T-helper 1 cell treated with Interleukin-12 subunit alpha and Interleukin-12 subunit beta and Interleukin-4 antibody, amounts not matched to agents 30 μg/mL and 1 μg/mL, for 36 hours (primary cell): ENCODE results near the gene LEFTY2.

Experiments
- H3K27ac Mint-ChIP-seq: one replicate; pipeline ENCODE4 v1.8.0; 2021; ENCODE audit warnings: mild to moderate bottlenecking, mixed read lengths
- H3K27me3 Mint-ChIP-seq: one replicate; pipeline ENCODE4 v1.8.0; 2021; ENCODE audit warnings: low read depth, mixed read lengths
- H3K36me3 Mint-ChIP-seq: one replicate; pipeline ENCODE4 v1.8.0; 2021; ENCODE audit warnings: low read depth, mixed read lengths
- H3K4me1 Mint-ChIP-seq: one replicate; pipeline ENCODE4 v1.8.0; 2021; ENCODE audit warnings: low read depth, mixed read lengths
- H3K4me3 Mint-ChIP-seq: one replicate; pipeline ENCODE4 v1.8.0; 2021; ENCODE audit warnings: mild to moderate bottlenecking, moderate library complexity, mixed read lengths
- H3K9me3 Mint-ChIP-seq: one replicate; pipeline ENCODE4 v1.8.0; 2021; ENCODE audit warnings: mixed read lengths

LEFTY2 gene

DNA sequence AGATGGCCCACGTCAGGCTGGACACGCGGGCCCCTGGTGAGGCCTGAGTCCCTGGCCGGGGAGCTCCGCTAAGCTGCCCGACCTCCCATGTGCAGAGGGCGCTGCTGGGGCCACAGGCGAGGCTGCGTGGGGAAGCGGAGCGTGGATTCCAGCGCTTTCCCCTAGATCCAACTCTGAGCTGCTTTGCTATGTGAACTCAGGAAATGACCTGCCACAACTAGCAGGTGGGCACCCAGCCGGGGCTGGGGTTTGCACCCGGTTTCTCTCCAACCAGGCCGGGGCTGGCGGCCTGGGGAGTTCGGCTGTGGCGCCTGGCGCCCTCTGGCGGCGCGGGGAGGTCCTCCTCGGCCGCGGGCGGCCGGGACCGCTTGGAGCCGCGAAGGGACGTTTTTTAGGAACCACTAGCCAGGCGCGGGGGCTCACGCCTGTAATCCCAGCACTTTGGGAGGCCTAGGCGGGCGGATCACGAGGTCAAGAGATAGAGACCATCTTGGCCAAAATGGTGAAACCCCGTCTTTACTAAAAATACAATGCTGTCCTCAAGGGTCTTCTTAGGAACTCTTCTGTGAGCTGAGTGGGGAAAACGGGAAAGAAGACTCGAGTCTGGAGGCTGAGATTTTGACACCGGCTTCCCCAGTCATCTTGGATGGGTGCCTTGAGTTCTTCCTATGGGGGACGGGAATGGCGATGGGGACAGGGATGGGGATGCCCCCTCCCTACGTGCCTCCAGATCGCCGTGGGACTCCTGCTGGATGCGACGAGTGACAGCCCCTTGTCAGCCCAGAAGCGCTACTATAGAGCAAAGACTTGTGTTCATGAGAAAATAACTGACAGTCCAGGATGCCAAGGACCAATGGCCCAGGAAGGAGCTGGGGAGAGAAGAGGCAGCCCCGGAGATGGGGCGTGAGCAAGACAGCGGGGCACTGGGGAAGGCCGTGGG, 29.6 kb downstream of the LEFTY2 start:
- H3K4me3 Mint-ChIP-seq = no peak overlapping the region
- H3K27ac Mint-ChIP-seq = no peak overlapping the region
- H3K27me3 Mint-ChIP-seq = peaks cover 9% of the 10 kb centered on the region
- peaks cover 12% of the 10 kb centered on the region for H3K4me1 Mint-ChIP-seq
- H3K9me3 Mint-ChIP-seq = no peaks in the 10 kb centered on the region
- peaks cover 15% of the 10 kb centered on the region for H3K36me3 Mint-ChIP-seq

DNA sequence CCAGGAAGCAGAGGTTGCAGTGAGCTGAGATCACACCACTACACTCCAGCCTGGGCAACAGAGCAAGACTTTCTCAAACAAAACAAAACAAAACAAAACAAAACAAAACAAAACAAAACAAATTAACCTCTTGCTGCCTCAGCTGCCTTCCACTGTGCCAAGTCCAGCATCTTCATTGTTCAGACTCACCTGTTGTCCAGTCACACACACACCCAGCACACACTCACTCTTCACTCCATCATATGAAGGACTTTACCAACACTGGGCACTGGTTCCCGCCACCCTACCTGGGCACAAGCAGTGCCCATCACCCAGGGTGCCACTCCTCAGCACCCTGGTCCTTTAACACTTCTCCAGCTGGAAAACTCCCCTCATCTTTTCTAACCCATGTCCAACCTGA, 31.5 kb downstream of the LEFTY2 start:
- no peaks in the 10 kb centered on the region for H3K9me3 Mint-ChIP-seq
- H3K27me3 Mint-ChIP-seq = peaks cover 20% of the 10 kb centered on the region
- no peak overlapping the region for H3K4me3 Mint-ChIP-seq
- H3K36me3 Mint-ChIP-seq = peaks cover 7% of the 10 kb centered on the region
- H3K27ac Mint-ChIP-seq = peak overlapping the region; percentile 2
- peaks cover 16% of the 10 kb centered on the region for H3K4me1 Mint-ChIP-seq

DNA sequence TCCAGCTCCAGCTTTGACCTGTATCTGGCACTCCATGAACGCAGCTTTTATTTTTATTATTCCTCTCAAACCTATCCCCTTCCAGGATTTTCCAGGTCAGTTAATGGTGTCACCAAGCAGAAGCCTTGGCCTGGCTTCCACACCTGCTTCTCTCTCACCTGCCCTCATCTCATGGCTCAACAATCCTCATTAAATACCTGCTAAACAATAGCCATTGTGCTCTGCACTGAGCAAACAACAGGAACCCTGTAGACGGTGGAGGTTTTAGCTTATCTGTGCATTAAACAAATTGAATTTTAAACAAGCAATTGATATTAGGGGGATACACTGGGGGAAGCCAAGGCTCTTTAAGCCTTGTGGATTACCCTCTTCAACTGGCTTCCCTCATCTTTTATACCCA, 32.2 kb downstream of the LEFTY2 start:
- peaks cover 7% of the 10 kb centered on the region for H3K36me3 Mint-ChIP-seq
- no peak overlapping the region for H3K27ac Mint-ChIP-seq
- H3K27me3 Mint-ChIP-seq = peaks cover 23% of the 10 kb centered on the region
- H3K9me3 Mint-ChIP-seq = no peaks in the 10 kb centered on the region
- H3K4me1 Mint-ChIP-seq = peaks cover 16% of the 10 kb centered on the region
- no peak overlapping the region for H3K4me3 Mint-ChIP-seq

DNA sequence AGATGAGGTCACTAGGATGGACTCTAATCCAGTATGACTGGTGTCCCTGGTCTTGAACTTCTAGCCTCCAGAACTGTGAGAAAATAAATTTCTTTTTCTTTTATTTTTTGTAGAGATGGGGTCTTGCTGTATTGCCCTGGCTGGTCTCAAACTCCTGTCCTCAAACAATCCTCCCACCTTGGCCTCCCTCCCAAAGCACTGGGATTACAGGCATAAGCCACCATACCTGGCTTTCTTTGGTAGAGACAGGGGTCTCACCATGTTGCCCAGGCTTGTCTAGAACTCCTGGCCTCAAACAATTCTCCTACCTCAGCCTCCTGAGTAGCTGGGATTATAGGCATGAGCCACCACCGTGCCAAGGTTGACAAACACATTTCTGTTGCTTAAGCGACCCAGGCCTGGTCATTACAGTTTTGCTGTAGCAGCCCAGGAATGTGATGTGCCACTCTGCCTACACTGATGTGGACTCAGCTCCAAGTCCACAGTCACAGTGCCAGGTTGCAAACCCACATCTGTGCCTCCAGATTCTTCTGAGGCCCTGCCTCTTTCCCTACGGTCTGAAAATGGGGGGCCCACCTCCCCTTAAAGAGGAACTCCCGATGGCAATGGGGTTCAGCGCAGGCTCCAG, 32.9 kb downstream of the LEFTY2 start:
- H3K27me3 Mint-ChIP-seq = peaks cover 28% of the 10 kb centered on the region
- H3K9me3 Mint-ChIP-seq = no peaks in the 10 kb centered on the region
- H3K4me3 Mint-ChIP-seq = no peak overlapping the region
- H3K27ac Mint-ChIP-seq = no peak overlapping the region
- H3K36me3 Mint-ChIP-seq = peaks cover 7% of the 10 kb centered on the region
- peaks cover 16% of the 10 kb centered on the region for H3K4me1 Mint-ChIP-seq

DNA sequence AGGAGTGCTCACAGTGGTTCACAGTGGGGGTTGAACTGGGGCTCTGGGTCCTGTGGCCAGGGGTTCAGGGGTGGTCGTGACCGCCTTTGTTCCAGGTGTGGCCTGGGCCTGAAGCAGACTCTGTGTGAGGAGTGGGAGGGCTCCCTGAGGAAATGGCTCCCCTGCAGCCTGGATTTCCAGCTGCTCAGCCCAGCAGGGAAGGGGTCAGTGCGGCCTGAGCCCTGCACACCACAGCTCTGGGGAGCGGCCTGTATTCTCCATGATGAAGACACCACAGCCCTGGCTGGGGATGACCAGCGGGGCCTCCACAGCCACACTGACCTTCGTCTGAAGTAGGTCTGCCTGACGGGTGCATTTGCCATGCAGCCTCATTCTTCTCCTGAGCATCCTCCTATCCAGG, 33.7 kb downstream of the LEFTY2 start:
- H3K4me3 Mint-ChIP-seq = no peak overlapping the region
- no peaks in the 10 kb centered on the region for H3K9me3 Mint-ChIP-seq
- H3K27ac Mint-ChIP-seq = no peak overlapping the region
- peaks cover 3% of the 10 kb centered on the region for H3K36me3 Mint-ChIP-seq
- H3K27me3 Mint-ChIP-seq = peaks cover 32% of the 10 kb centered on the region
- H3K4me1 Mint-ChIP-seq = peaks cover 16% of the 10 kb centered on the region

DNA sequence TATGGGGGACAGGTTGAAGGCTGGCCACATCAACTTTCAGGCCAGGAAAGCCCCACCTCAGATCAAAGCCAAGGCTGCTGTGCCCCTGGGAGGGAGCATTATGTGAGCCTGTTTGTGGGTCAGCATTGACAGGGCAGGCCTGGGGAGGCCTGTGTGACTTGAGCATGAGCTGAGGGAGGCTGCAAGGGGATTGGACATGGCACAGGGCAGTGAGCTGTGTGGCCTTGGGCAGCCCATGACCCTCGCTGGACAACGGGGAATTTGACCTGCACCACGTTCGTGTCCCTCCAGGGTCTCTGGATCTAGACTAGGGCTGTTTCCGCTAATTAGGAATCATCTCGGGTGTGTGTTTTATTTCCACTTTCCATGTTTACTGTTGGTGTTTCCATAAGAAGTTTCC, 34.6 kb downstream of the LEFTY2 start:
- Mint-ChIP-seq H3K36me3 (peaks cover 1% of the 10 kb centered on the region), H3K4me3 (no peak overlapping the region), H3K9me3 (no peaks in the 10 kb centered on the region), H3K27ac (no peak overlapping the region), H3K4me1 (peaks cover 16% of the 10 kb centered on the region), H3K27me3 (peaks cover 32% of the 10 kb centered on the region)

DNA sequence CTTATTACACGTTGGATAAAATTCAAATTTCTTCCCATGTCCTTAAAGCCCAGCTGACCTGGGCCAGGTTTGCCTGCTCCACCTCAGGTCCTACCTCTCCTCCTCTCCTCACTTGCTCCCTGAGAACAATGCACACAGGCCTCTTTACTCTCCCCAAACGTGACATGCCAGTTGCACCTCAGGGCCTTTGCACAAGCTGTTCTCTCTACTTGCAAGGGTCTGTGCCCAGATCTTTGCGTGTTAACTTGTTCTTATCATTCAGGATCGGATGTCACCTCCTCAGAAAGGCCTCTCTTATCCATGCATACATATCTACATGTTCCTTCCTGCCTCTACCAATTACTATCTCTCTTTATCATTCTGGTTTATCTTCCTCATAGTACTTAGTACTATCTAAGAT, 37.4 kb downstream of the LEFTY2 start:
- no peak overlapping the region for H3K27ac Mint-ChIP-seq
- H3K9me3 Mint-ChIP-seq = no peaks in the 10 kb centered on the region
- H3K36me3 Mint-ChIP-seq = no peaks in the 10 kb centered on the region
- H3K4me3 Mint-ChIP-seq = no peak overlapping the region
- peaks cover 36% of the 10 kb centered on the region for H3K27me3 Mint-ChIP-seq
- H3K4me1 Mint-ChIP-seq = peaks cover 11% of the 10 kb centered on the region

DNA sequence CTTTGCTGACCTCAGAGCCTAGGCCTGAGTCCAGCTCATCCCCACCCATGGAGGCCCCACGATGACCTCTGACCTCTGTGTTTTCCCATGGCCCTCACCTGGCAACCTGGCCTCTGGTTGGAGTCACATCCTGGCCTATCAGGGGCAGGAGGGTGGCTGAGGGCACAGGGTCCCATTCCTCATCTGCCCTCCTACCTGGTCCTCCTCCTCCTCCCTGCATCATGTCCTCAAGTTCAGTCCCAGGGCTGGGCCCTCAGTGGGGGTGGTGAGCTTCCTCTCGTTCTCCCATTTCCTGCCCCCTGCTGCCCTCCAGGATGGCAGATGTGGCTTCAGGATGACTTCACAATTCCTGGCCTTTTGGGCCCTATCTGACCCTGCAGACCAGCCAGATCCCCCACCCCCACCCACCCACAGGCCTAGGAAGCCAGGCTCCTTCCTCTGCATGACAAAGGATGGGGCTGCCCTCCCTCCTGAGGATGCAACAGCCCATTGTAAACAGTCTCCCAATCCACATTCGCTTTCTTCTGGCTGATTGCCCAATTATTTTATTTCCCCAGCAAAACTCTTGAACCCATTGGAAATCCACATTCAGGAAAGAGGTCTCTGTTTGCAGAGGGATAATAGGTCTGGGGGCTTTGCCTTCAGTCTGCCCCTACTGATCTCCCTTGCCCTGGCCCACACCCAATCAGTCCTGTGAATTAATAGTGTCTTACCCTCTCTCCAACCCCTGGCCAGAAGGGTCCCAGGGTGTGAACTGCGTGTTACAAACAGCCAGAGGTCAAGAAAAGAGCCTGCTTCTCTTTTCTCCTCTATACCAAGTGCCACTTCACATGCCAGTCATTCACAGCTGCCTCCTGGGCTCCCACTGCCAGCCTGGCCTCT, 41.7 kb downstream of the LEFTY2 start:
- Mint-ChIP-seq H3K4me3 (no peak overlapping the region), H3K27ac (peak overlapping the region; percentile 22), H3K27me3 (peaks cover 43% of the 10 kb centered on the region), H3K9me3 (no peaks in the 10 kb centered on the region), H3K36me3 (no peaks in the 10 kb centered on the region), H3K4me1 (peaks cover 33% of the 10 kb centered on the region)

DNA sequence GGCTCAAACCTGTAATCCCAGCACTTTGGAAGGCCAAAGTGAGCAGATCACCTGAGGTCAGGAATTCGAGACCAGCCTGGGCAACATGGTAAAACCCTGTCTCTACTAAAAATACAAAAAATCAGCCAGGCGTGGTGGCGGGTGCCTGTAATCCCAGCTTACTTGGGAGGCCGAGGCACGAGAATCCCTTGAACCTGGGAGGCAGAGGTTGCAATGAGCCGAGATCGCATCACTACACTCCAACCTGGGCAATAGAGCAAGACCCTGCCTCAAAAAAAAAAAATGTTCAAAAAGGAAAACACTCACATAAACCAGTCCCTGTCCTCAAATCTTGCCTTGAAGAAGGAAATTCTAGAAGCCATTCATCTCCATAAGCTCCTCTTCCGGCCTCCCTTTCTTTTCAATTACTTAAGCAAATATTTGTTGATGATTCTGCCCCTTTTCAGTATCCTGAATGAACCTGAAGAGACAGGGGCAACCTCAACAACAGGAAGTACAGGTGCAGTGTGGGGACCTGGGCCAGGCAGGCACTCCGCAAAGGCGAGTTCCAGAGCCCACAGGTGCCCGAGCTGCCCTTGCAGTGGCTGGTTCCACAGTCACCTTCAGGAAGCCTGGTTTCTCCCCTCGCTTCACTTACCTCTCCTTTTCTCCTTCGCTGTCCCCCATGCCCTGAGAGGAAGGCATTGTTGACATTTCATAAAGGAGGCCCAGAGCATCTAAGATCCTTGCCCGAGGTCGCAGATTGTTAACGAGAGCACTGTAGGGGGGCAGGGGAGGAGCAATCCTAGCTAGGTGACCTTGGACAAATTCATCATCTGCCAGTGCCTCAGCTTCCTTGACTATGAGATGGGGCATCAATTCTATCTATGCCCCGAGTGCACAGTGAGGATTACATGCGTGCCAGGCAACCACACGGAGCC, 43.2 kb downstream of the LEFTY2 start:
- Mint-ChIP-seq H3K27me3 (peaks cover 42% of the 10 kb centered on the region), H3K4me1 (peaks cover 35% of the 10 kb centered on the region), H3K27ac (peak overlapping the region; percentile 47), H3K4me3 (peak overlapping the region; percentile 51), H3K36me3 (no peaks in the 10 kb centered on the region), H3K9me3 (no peaks in the 10 kb centered on the region)

DNA sequence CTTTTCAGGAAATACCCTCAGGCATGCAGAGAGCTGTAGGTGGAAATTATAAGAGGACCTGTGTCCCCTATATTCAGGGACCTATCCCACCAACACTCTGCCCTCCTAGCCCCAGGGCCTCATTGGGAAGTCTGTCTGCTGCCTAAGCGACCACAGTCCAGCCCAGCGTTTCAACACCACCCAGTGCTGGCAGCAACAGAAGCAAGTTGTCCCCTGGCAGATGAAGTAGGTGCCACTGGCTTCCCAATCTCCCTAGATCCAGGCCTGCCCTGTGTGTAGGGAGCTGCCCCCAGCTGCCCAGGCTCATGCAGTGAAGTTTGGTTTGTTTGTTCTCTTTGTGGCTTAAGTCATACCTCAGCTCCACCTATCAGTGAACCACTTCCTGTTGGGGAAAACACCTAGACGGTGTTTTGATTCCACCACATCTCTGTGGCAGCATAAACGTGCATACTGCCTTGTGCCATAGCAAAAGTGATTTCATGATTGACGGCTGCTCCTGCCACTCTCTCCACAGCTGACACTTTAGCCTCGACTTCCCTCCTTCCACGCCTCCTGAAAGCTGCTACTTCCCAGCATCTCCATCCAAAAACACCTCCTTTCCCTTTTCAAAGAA, 44.0 kb downstream of the LEFTY2 start:
- peaks cover 39% of the 10 kb centered on the region for H3K27me3 Mint-ChIP-seq
- peak overlapping the region; percentile 51 for H3K4me3 Mint-ChIP-seq
- no peaks in the 10 kb centered on the region for H3K9me3 Mint-ChIP-seq
- no peaks in the 10 kb centered on the region for H3K36me3 Mint-ChIP-seq
- H3K4me1 Mint-ChIP-seq = peaks cover 35% of the 10 kb centered on the region
- peak overlapping the region; percentile 47 for H3K27ac Mint-ChIP-seq

DNA sequence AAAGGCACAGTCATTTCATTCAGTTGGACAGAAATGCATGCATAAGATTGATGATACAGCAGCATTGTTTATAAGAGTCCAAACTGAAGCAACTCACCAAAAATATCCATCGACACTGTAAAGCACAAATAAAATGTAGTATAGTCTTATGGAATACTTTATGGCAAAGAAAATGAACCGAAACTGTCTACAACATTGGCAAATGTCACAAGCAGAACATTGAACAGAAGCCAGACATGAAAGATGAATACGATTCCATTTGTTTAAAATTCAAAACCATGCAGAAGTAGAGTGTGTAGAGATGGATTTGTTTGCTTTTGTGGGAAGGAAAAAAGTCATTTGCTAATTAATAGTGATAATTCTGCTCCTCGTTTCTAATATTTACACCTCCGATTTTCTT, 44.5 kb downstream of the LEFTY2 start:
- peaks cover 35% of the 10 kb centered on the region for H3K4me1 Mint-ChIP-seq
- H3K27me3 Mint-ChIP-seq = peaks cover 39% of the 10 kb centered on the region
- peak overlapping the region; percentile 47 for H3K27ac Mint-ChIP-seq
- no peaks in the 10 kb centered on the region for H3K9me3 Mint-ChIP-seq
- peak overlapping the region; percentile 51 for H3K4me3 Mint-ChIP-seq
- H3K36me3 Mint-ChIP-seq = no peaks in the 10 kb centered on the region

DNA sequence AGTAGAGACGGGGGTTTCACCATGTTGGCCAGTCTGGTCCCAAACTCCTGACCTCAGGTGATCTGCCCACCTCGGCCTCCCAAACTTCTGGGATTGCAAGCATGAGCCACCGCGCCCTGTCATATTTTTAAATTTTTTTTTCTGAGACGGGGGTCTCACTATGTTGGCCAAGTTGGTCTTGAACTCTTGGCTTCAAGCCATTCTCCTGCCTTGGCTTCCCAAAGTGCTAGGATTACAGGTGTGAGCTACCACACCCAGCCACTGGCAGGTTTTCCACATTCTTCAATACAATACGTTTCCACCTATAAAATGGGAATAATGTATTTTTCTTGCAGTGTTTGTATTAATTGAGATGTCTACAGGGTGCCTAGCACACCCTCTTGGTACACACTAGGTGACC, 48.7 kb downstream of the LEFTY2 start:
- H3K4me3 Mint-ChIP-seq = no peak overlapping the region
- H3K4me1 Mint-ChIP-seq = peaks cover 20% of the 10 kb centered on the region
- no peak overlapping the region for H3K27ac Mint-ChIP-seq
- H3K9me3 Mint-ChIP-seq = no peaks in the 10 kb centered on the region
- peaks cover 37% of the 10 kb centered on the region for H3K27me3 Mint-ChIP-seq
- no peaks in the 10 kb centered on the region for H3K36me3 Mint-ChIP-seq

DNA sequence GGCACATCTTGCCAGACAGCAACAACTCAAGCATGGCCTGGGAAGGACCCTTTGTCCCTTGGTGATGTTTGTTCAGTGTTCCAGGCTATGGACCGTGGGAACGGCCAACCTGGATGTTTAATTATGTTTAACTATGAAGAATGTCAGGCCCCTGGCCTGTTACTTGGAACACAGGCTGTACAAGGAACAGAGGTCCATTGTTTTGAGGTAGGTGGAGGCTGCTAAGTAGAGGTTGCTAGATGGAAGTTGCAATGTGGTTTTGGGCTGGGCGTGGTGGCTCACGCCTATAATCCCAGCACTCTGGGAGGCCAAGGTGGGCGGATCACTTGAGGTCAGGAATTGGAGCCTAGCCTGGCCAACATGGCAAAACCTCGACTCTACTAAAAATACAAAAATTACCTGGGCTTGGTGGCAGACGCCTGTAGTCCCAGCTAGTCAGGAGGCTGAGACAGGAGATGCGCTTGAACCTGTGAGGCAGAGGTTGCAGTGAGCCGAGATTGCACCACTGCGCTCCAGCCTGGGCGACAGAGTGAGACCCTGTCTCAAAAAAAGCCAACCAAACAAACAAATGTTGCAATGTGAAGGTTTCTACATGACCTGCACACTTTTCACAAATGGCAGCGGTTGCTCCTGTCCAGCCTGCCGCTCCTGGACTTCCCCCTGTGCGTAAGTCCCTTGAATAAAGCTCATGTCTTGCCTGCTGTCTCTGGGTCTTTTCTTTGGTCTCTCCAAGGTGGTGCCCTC, 49.6 kb downstream of the LEFTY2 start:
- Mint-ChIP-seq H3K36me3 (no peaks in the 10 kb centered on the region), H3K4me1 (peaks cover 10% of the 10 kb centered on the region), H3K27me3 (peaks cover 37% of the 10 kb centered on the region), H3K4me3 (no peak overlapping the region), H3K9me3 (no peaks in the 10 kb centered on the region), H3K27ac (no peak overlapping the region)
